Measurements from ENCODE around the gene NBPF26.
"Not testable (repeated sequence)": the region's sequence is repeated elsewhere in the genome, so short reads cannot be mapped to it uniquely, and the experiment has no call there.

NBPF26 gene

GRCh38 chr1:120723715-120724402, at the start of gene NBPF26:
Gene NBPF26 (plus strand): TSS chr1:120723945.
- DNase-seq: not testable (repeated sequence)

- DNase-seq: not testable (repeated sequence)
Measured at GRCh38 chr1:120680106-120680819, 43.5 kb upstream of the NBPF26 start.

- DNase-seq: not testable (repeated sequence)
Measured at GRCh38 chr1:120680938-120681337, 42.8 kb upstream of the NBPF26 start.

GRCh38 chr1:120684397-120684796, 39.3 kb upstream of the NBPF26 start:
- not testable (repeated sequence) for DNase-seq

GRCh38 chr1:120685622-120686021, 38.1 kb upstream of the NBPF26 start:
- DNase-seq: not testable (repeated sequence)

GRCh38 chr1:120687250-120687649, 36.5 kb upstream of the NBPF26 start:
- not testable (repeated sequence) for DNase-seq

- DNase-seq: not testable (repeated sequence)
Measured at GRCh38 chr1:120700807-120701562, 22.8 kb upstream of the NBPF26 start.

- not testable (repeated sequence) for DNase-seq
Measured at GRCh38 chr1:120723358-120723714, 409 bp upstream of the NBPF26 start.

- DNase-seq: not testable (repeated sequence)
Measured at GRCh38 chr1:120724507-120724906, 762 bp downstream of the NBPF26 start.

- not testable (repeated sequence) for DNase-seq
Measured at GRCh38 chr1:120728811-120729210, 5.1 kb downstream of the NBPF26 start.

GRCh38 chr1:120769090-120769489, 45.3 kb downstream of the NBPF26 start:
- DNase-seq: not testable (repeated sequence)

- not testable (repeated sequence) for DNase-seq
Measured at GRCh38 chr1:120805452-120805851, 81.7 kb downstream of the NBPF26 start.

- DNase-seq: peak in 1 of 2 experiments; percentile 7
Measured at GRCh38 chr1:120811822-120812221, 88.1 kb downstream of the NBPF26 start.

GRCh38 chr1:120825051-120825450, 101.3 kb downstream of the NBPF26 start:
- DNase-seq: not testable (repeated sequence)

GRCh38 chr1:120826623-120827022, 102.9 kb downstream of the NBPF26 start:
- DNase-seq: not testable (repeated sequence)

GRCh38 chr1:120844186-120844944, 120.6 kb downstream of the NBPF26 start:
- peak in 1 of 2 experiments; percentile 60 for DNase-seq

- DNase-seq: not testable (repeated sequence)
Measured at GRCh38 chr1:120844945-120845330, 121.2 kb downstream of the NBPF26 start.

GRCh38 chr1:120849400-120850286, 125.9 kb downstream of the NBPF26 start:
- not testable (repeated sequence) for DNase-seq

GRCh38 chr1:120850287-120850536, 126.5 kb downstream of the NBPF26 start:
- not testable (repeated sequence) for DNase-seq

- DNase-seq: peak; percentile 63 to 83
Measured at GRCh38 chr1:120850537-120851421, 127.0 kb downstream of the NBPF26 start.

- not testable (repeated sequence) for DNase-seq
Measured at GRCh38 chr1:120858144-120858543, 134.4 kb downstream of the NBPF26 start.

Measured in SW 1271 (cell line).